Activated naive CD8-positive, alpha-beta T cell treated with anti-CD3 and anti-CD28 coated beads, Interleukin-2, amount 10 ng/mL, durations not matched to agents 7 days and 5 days (primary cell): ENCODE measurements around the gene RGS11. TPM values are rescaled to one million over a fixed set of nuclear protein-coding genes. Genes with fewer than 3 reads are reported as not detected.
A peak's percentile ranks its signal among the peaks of the same experiment; 100 is the strongest.
"Not testable (repeated sequence)": the region's sequence is repeated elsewhere in the genome, so short reads cannot be mapped to it uniquely, and the experiment has no call there.

Experiments used
- ATAC-seq: fragments of 150-1000 bp; cut with Tn5 transposase; one replicate; pipeline ENCODE4 v1.10.0; 2021; ENCODE audit warnings: low read depth, moderate library complexity
- POLR2A ChIA-PET: fragments of 350-600 bp; sonication (Branson Sonifier 250); formaldehyde crosslinking; loops from one replicate; lab custom pipeline; 2021; ENCODE audit warnings: antibody characterized with exemption; lab: Charles Lee
- DNase-seq: peaks from one replicate; pipeline ENCODE4 v3.0.0; 2021
- H3K27ac Mint-ChIP-seq: one replicate; pipeline ENCODE4 v1.8.0; 2022; ENCODE audit warnings: mild to moderate bottlenecking, mixed read lengths
- H3K27me3 Mint-ChIP-seq: one replicate; pipeline ENCODE4 v1.8.0; 2022; ENCODE audit warnings: mild to moderate bottlenecking, moderate library complexity, mixed read lengths
- H3K36me3 Mint-ChIP-seq: one replicate; pipeline ENCODE4 v1.8.0; 2021; ENCODE audit warnings: mild to moderate bottlenecking, mixed read lengths
- H3K4me1 Mint-ChIP-seq: one replicate; pipeline ENCODE4 v1.8.0; 2021; ENCODE audit warnings: mixed read lengths
- H3K4me3 Mint-ChIP-seq: one replicate; pipeline ENCODE4 v1.8.0; 2022; ENCODE audit warnings: mild to moderate bottlenecking, moderate library complexity, mixed read lengths
- H3K9me3 Mint-ChIP-seq: one replicate; pipeline ENCODE4 v1.8.0; 2021; ENCODE audit warnings: mixed read lengths
- total RNA-seq, 2 experiments: library from RNA; stranded (reverse); gene quantifications; one replicate each; pipeline ENCODE4 v1.2.3, GENCODE V29; 2021

RGS11 gene
- total RNA-seq, 2 experiments from 2014 or later = not detected

DNA sequence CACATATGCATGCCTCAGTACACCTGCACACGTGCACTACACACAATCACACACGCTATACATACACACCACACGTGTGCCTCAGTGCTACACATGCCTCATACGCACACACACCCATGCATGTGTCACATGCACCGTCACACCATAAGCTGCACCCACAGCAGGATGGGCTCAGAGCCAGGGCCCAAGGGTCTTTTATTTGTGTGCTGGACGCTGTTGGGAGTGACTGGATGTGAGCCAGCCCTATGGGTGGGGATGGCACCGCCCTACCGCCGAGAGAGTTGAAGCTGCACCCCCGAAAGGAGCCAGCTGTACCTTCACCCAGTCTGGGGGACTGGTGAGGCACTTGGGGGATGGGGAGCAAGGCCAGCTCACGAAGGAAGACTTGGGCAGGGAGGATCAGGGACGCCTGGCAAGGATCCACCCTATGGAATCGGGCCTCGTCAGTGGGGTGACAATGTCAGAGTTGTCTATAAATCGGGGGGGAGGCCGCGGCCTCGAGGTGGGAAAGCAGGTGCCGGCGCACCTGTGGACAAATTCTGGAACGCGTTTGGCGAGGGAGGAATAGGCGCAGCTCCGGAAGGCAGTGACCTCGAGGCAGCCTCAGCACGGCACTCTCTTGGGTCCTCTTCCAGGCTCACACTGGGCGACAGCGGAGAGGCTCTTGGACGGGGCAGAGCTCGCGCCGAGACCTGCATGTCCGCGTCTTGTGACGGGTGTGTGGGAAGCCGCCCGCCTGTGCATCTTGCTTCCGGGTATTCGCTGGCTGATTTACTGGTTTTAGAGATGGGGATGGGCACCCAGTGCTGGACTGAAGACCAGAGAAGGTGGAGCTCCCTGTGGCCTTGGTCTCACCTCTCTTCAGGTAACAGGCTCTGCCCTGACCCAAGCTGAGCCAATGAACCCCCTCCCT is 7.3 kb downstream of the RGS11 start:
- Mint-ChIP-seq H3K4me3 (no peak overlapping the region), H3K27me3 (no peaks in the 10 kb centered on the region), H3K9me3 (peaks cover 2% of the 10 kb centered on the region), H3K36me3 (no peaks in the 10 kb centered on the region), H3K4me1 (peaks cover 2% of the 10 kb centered on the region), H3K27ac (no peak overlapping the region)
- no peak for DNase-seq
- POLR2A ChIA-PET = no interaction called here
- ATAC-seq = no peak

GRCh38 chr16:267562-267961 is 8.2 kb downstream of the RGS11 start:
- H3K27me3 Mint-ChIP-seq, H3K4me1 Mint-ChIP-seq, DNase-seq, ATAC-seq, H3K36me3 Mint-ChIP-seq, POLR2A ChIA-PET, H3K9me3 Mint-ChIP-seq, H3K27ac Mint-ChIP-seq, H3K4me3 Mint-ChIP-seq: not testable (repeated sequence)

- peaks cover 2% of the 10 kb centered on the region for H3K4me1 Mint-ChIP-seq
- H3K4me3 Mint-ChIP-seq = no peak overlapping the region
- H3K27ac Mint-ChIP-seq = no peak overlapping the region
- DNase-seq (no peak), ATAC-seq (no peak)
- no peaks in the 10 kb centered on the region for H3K27me3 Mint-ChIP-seq
- H3K36me3 Mint-ChIP-seq = no peaks in the 10 kb centered on the region
- POLR2A ChIA-PET = no interaction called here
- H3K9me3 Mint-ChIP-seq = peaks cover 2% of the 10 kb centered on the region
These were observed 9.2 kb downstream of the RGS11 start for GRCh38 chr16:266258-267164.

- H3K27ac Mint-ChIP-seq = no peak overlapping the region
- DNase-seq (no peak), ATAC-seq (no peak)
- no peak overlapping the region for H3K4me3 Mint-ChIP-seq
- no peaks in the 10 kb centered on the region for H3K36me3 Mint-ChIP-seq
- POLR2A ChIA-PET = no interaction called here
- H3K27me3 Mint-ChIP-seq = no peaks in the 10 kb centered on the region
- H3K9me3 Mint-ChIP-seq = peaks cover 2% of the 10 kb centered on the region
- peaks cover 2% of the 10 kb centered on the region for H3K4me1 Mint-ChIP-seq
These were observed 10.0 kb downstream of the RGS11 start for GRCh38 chr16:265711-266110.

DNA sequence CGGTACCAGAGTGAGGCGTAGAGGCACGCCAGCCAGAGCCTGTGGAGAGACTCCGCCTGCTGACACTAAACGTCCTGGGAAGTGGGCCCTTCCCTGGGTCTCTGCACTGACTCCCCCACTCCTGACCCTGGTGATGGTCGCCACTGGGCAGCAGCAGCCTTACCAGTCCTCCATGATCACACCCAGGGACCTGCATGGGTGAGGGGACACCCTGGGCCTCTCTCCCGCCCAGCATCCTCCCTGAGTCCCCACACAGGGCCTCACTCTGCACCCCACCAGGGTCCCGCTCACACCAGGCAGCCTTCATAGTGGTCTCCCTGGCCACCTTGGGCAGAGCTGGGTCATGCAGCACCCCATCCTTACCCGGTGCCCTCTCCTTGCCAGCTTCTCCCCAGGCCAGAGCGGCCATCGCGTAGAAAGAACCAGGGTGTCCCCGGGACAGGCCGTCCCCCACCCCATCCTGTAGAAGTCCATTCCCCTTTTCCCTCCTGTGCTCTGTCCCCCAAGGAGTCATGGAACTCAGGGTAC is 10.7 kb downstream of the RGS11 start:
- no peaks in the 10 kb centered on the region for H3K36me3 Mint-ChIP-seq
- H3K27ac Mint-ChIP-seq = no peak overlapping the region
- DNase-seq (no peak), ATAC-seq (no peak)
- POLR2A ChIA-PET = no interaction called here
- H3K9me3 Mint-ChIP-seq = peaks cover 2% of the 10 kb centered on the region
- no peaks in the 10 kb centered on the region for H3K27me3 Mint-ChIP-seq
- H3K4me3 Mint-ChIP-seq = no peak overlapping the region
- H3K4me1 Mint-ChIP-seq = peaks cover 2% of the 10 kb centered on the region

DNA sequence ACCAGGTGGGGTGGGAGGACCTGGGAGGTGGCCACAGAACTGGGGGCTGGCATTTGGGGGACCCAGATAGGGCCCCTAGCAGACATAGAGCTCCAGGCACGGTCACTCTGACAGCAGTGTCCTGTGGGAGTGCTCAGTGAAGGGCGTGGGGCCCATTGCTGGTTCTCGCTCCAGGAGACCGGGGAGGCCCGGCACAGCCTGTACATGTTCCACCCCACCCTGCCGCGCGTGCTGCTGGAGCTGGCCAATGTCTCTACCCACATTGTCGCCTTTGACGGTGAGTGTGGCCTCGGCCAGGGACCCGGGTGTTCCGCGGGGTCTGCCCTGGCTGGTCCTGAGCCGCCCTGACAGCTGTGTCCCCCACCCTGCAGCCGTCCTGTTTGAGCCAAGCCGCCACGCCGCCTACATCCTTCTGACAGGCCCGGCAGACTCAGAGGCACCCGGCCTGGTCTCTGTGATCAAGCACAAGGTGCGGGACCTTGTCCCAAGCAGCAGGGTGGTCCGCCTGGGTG is 11.2 kb downstream of the RGS11 start:
- Mint-ChIP-seq H3K4me3 (no peak overlapping the region), H3K27ac (no peak overlapping the region), H3K4me1 (peaks cover 2% of the 10 kb centered on the region), H3K36me3 (no peaks in the 10 kb centered on the region), H3K9me3 (peaks cover 2% of the 10 kb centered on the region), H3K27me3 (no peaks in the 10 kb centered on the region)
- POLR2A ChIA-PET = no interaction called here
- DNase-seq (no peak), ATAC-seq (no peak)

GRCh38 chr16:263944-264343 is 11.8 kb downstream of the RGS11 start:
- DNase-seq (no peak), ATAC-seq (no peak)
- peaks cover 2% of the 10 kb centered on the region for H3K9me3 Mint-ChIP-seq
- no peak overlapping the region for H3K4me3 Mint-ChIP-seq
- no peaks in the 10 kb centered on the region for H3K36me3 Mint-ChIP-seq
- no peak overlapping the region for H3K27ac Mint-ChIP-seq
- no peaks in the 10 kb centered on the region for H3K27me3 Mint-ChIP-seq
- peaks cover 2% of the 10 kb centered on the region for H3K4me1 Mint-ChIP-seq
- POLR2A ChIA-PET = no interaction called here

GRCh38 chr16:263182-263774 is 12.5 kb downstream of the RGS11 start:
- peaks cover 2% of the 10 kb centered on the region for H3K4me1 Mint-ChIP-seq
- no peak overlapping the region for H3K4me3 Mint-ChIP-seq
- H3K9me3 Mint-ChIP-seq = peaks cover 2% of the 10 kb centered on the region
- H3K36me3 Mint-ChIP-seq = no peaks in the 10 kb centered on the region
- DNase-seq (no peak), ATAC-seq (no peak)
- POLR2A ChIA-PET = no interaction called here
- no peak overlapping the region for H3K27ac Mint-ChIP-seq
- no peaks in the 10 kb centered on the region for H3K27me3 Mint-ChIP-seq

- Mint-ChIP-seq H3K9me3 (no peaks in the 10 kb centered on the region), H3K27ac (peak overlapping the region; percentile 22), H3K4me3 (no peak overlapping the region), H3K4me1 (peaks cover under 1% of the 10 kb centered on the region), H3K27me3 (no peaks in the 10 kb centered on the region), H3K36me3 (no peaks in the 10 kb centered on the region)
- POLR2A ChIA-PET = no interaction called here
- no peak for ATAC-seq
- no peak for DNase-seq
These were observed 13.5 kb downstream of the RGS11 start for GRCh38 chr16:262121-262745.

GRCh38 chr16:261031-261691 is 14.6 kb downstream of the RGS11 start:
- DNase-seq (no peak), ATAC-seq (no peak)
- H3K36me3 Mint-ChIP-seq = no peaks in the 10 kb centered on the region
- H3K27me3 Mint-ChIP-seq = no peaks in the 10 kb centered on the region
- H3K9me3 Mint-ChIP-seq = no peaks in the 10 kb centered on the region
- no peaks in the 10 kb centered on the region for H3K4me1 Mint-ChIP-seq
- H3K4me3 Mint-ChIP-seq = no peak overlapping the region
- POLR2A ChIA-PET = no interaction called here
- H3K27ac Mint-ChIP-seq = no peak overlapping the region

GRCh38 chr16:260326-260725 is 15.4 kb downstream of the RGS11 start:
- POLR2A ChIA-PET = no interaction called here
- no peak overlapping the region for H3K27ac Mint-ChIP-seq

GRCh38 chr16:259814-260253 is 15.9 kb downstream of the RGS11 start:
- H3K4me1 Mint-ChIP-seq = peaks cover 3% of the 10 kb centered on the region
- H3K27ac Mint-ChIP-seq = no peak overlapping the region
- peaks cover 3% of the 10 kb centered on the region for H3K36me3 Mint-ChIP-seq
- DNase-seq (no peak), ATAC-seq (no peak)
- H3K4me3 Mint-ChIP-seq = no peak overlapping the region
- POLR2A ChIA-PET = no interaction called here
- no peaks in the 10 kb centered on the region for H3K27me3 Mint-ChIP-seq
- no peaks in the 10 kb centered on the region for H3K9me3 Mint-ChIP-seq

More at GRCh38 chr16:260326-260725, 15.4 kb downstream of the RGS11 start:
- ATAC-seq (no peak), DNase-seq (no peak)
- Mint-ChIP-seq H3K36me3 (peaks cover 3% of the 10 kb centered on the region), H3K27me3 (no peaks in the 10 kb centered on the region), H3K4me3 (no peak overlapping the region), H3K9me3 (no peaks in the 10 kb centered on the region), H3K4me1 (peaks cover 3% of the 10 kb centered on the region)
